OCI-LY7 (cell line): ENCODE data around the gene HACD2. TPM values are rescaled to one million over a fixed set of nuclear protein-coding genes. Genes with fewer than 3 reads are reported as not detected.
"Not testable (repeated sequence)": the region's sequence is repeated elsewhere in the genome, so short reads cannot be mapped to it uniquely, and the experiment has no call there.

Source experiments
- BruUV-seq: library from RNA; stranded (reverse); fragments of 400-500 nt; replicated peaks from 2 replicates; lab custom pipeline; 2021; lab: Mats Ljungman, UMichigan
- CTCF ChIA-PET: fragments of 300-600 bp; sonication (Branson Sonifier 250); formaldehyde crosslinking; loops from one replicate; lab custom pipeline; 2022; ENCODE audit warnings: antibody characterized with exemption; ENCODE audit not compliant: unreplicated experiment; lab: Charles Lee
- POLR2A ChIA-PET: fragments of 300-600 bp; sonication (Branson Sonifier 250); formaldehyde crosslinking; loops from one replicate; lab custom pipeline; 2022; ENCODE audit warnings: antibody characterized with exemption; lab: Charles Lee
- DNase-seq: peaks from one replicate; pipeline ENCODE4 v3.0.0-alpha.2; 2015; ENCODE audit warnings: low spot score
- H2AFZ ChIP-seq: fragments of 200-600 bp; sonication (generic), shearing (Covaris generic); 2 replicates; pipeline ENCODE4 v1.6.1; 2014; ENCODE audit warnings: mild to moderate bottlenecking, antibody characterized with exemption, low read length, moderate library complexity
- H3K27ac ChIP-seq: fragments of 200-600 bp; sonication (generic); 2 replicates; pipeline ENCODE4 v1.5.1; 2014; ENCODE audit warnings: mixed run types, low read depth, mild to moderate bottlenecking, moderate library complexity, low read length, inconsistent platforms; ENCODE audit not compliant: poor library complexity, severe bottlenecking
- H3K36me3 ChIP-seq: fragments of 200-600 bp; sonication (generic); 2 replicates; pipeline ENCODE4 v1.6.1; 2014; ENCODE audit warnings: mild to moderate bottlenecking, antibody characterized with exemption, low read length, moderate library complexity, mixed read lengths; ENCODE audit not compliant: insufficient read depth
- H3K4me1 ChIP-seq: fragments of 200-600 bp; sonication (generic); 2 replicates; pipeline ENCODE4 v1.5.1; 2014; ENCODE audit warnings: mild to moderate bottlenecking, low read length; ENCODE audit not compliant: insufficient read depth, poor library complexity, severe bottlenecking
- H3K4me2 ChIP-seq: fragments of 200-600 bp; sonication (generic); 2 replicates; pipeline ENCODE4 v1.6.1; 2014; ENCODE audit warnings: mild to moderate bottlenecking, low read length
- H3K4me3 ChIP-seq: fragments of 200-600 bp; sonication (generic); 2 replicates; pipeline ENCODE4 v1.5.1; 2014; ENCODE audit warnings: mild to moderate bottlenecking, low read depth, low read length; ENCODE audit not compliant: poor library complexity, severe bottlenecking
- H3K79me2 ChIP-seq: fragments of 200-600 bp; sonication (generic); 2 replicates; pipeline ENCODE4 v1.6.1; 2016; ENCODE audit warnings: low read depth, mild to moderate bottlenecking, low read length, moderate library complexity, mixed read lengths; ENCODE audit not compliant: insufficient read depth
- H3K9me2 ChIP-seq: fragments of 200-600 bp; sonication (generic); 2 replicates; pipeline ENCODE4 v1.6.1; 2016; ENCODE audit warnings: mild to moderate bottlenecking, low read length, mixed read lengths; ENCODE audit not compliant: insufficient read depth
- H3K9me3 ChIP-seq: fragments of 200-600 bp; sonication (generic); 2 replicates; pipeline ENCODE4 v1.6.1; 2014; ENCODE audit warnings: mild to moderate bottlenecking, mixed run types, low read length, mixed read lengths
- H4K20me1 ChIP-seq: fragments of 200-600 bp; sonication (generic); 2 replicates; pipeline ENCODE4 v1.6.1; 2014; ENCODE audit warnings: mild to moderate bottlenecking, antibody characterized with exemption, low read length, moderate library complexity, mixed read lengths; ENCODE audit not compliant: insufficient read depth
- EZH2phosphoT487 ChIP-seq: fragments of 200-600 bp; sonication (generic); IDR thresholded peaks from 2 replicates; pipeline ENCODE4 v1.6.1; 2018; ENCODE audit warnings: low read depth, borderline replicate concordance, mild to moderate bottlenecking, mixed run types, antibody characterized with exemption, low read length, moderate library complexity, mixed read lengths
- intact Hi-C: fragments of 100-400 bp; cut with micrococcal nuclease; formaldehyde crosslinking; loops from one replicate; pipeline ENCODE4 v1.10.0; 2022; ENCODE audit not compliant: unreplicated experiment
- total RNA-seq, 2 experiments: library from RNA; depleted of rRNA in 1 of 2; stranded (reverse); fragments of >200 nt in 1 of 2; shearing (Covaris generic) in 1 of 2; gene quantifications; 2 replicates each; pipeline ENCODE4 v1.2.3, GENCODE V29; 2014 to 2022
- TF ChIP-seq, protein P1 (sequence below): fragments of 200-600 bp; sonication (generic); conservative IDR thresholded peaks from 2 replicates; pipeline ENCODE4 v1.5.1; 2014; ENCODE audit warnings: mild to moderate bottlenecking, antibody characterized with exemption, low read length, moderate library complexity, mixed read lengths

Gene HACD2
- total RNA-seq, 2 experiments from 2014 or later = 10.2 to 22.5 TPM

DNA sequence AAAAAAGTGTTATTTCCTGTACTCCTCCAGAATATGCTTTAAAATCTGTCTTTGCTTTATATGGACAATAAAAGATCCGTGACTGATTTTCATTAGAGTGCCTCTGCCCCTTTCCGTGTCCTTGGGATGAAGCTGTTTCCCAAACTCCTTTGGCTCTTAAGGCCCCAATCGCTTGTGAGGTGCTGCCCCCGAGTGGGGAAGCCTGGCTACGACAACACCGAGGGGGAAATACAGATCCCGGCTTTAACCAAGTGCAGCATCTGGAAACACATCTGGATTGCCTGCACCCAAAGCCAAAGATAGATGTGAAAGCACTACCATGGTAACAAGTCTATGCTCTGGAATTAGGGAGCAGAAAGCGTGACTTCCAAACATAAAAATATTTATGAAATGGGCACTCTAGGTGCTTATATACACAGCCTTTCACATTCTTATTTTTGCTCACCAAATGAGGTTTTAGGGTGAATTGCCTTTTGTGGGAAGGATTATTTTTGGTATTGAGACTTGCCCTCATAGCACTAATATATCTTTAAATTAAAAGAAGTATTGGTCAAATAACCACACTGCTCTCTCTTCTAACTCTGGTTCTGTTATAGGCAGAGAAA, 95.4 kb downstream of the HACD2 start:
- peak; percentile 47 for DNase-seq

DNA sequence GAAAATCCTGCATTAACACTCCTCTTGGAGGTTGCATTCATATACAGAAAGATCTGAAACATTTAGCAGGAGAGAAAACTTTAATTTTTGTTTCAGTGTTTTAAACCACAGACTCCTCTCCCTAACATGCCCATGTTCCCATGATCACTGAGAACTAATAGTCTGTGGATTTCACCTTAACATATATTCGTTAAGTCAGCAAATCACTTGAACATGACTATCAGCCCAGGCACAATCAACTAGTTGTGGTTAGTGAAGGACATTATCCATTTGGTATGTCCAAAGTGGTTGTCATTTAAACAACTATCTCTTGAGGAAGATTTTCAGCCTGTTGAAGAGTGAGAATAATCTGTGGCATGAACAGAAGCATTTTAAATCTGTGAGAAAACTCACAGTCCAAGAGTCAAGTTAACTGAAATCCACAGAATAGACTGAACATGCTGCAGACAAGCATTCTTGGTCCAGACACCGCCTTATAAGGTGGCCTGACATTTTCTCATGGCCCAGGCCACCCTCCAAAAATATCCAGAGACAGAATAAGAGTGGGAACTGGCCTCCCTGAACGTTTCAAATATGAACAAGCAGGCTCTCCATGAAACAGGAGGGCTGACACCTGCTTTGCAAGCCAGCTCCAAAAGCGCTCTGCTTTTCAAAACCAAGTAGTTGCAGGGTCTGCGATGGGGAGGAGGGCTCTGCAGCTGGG, 96.1 kb downstream of the HACD2 start:
- no peaks in the 10 kb centered on the region for H4K20me1 ChIP-seq
- DNase-seq = no peak
- no peak overlapping the region for H3K4me3 ChIP-seq
- intact Hi-C loops = loop anchor here (1.0 kb wide), 1 partner anchor 159 kb away; no protein-coding TSS in a partner anchor
- POLR2A ChIA-PET = no interaction called here
- BruUV-seq = no TSS peak
- H3K36me3 ChIP-seq = no peaks in the 10 kb centered on the region
- no peaks in the 10 kb centered on the region for H3K9me3 ChIP-seq
- no peak for TF ChIP-seq EZH2phosphoT487
- TF ChIP-seq, protein P1, sequence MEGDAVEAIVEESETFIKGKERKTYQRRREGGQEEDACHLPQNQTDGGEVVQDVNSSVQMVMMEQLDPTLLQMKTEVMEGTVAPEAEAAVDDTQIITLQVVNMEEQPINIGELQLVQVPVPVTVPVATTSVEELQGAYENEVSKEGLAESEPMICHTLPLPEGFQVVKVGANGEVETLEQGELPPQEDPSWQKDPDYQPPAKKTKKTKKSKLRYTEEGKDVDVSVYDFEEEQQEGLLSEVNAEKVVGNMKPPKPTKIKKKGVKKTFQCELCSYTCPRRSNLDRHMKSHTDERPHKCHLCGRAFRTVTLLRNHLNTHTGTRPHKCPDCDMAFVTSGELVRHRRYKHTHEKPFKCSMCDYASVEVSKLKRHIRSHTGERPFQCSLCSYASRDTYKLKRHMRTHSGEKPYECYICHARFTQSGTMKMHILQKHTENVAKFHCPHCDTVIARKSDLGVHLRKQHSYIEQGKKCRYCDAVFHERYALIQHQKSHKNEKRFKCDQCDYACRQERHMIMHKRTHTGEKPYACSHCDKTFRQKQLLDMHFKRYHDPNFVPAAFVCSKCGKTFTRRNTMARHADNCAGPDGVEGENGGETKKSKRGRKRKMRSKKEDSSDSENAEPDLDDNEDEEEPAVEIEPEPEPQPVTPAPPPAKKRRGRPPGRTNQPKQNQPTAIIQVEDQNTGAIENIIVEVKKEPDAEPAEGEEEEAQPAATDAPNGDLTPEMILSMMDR = no peak
- H3K79me2 ChIP-seq = no peaks in the 10 kb centered on the region
- H3K4me2 ChIP-seq = no peak overlapping the region
- H3K9me2 ChIP-seq = no peaks in the 10 kb centered on the region
- H2AFZ ChIP-seq = no peak overlapping the region
- H3K4me1 ChIP-seq = no peaks in the 10 kb centered on the region
- CTCF ChIA-PET = interaction anchor here (0.5 to 0.6 kb wide), 2 partner anchors 397 to 582 kb away, joined by 3 to 4 read pairs; no protein-coding TSS in a partner anchor
- H3K27ac ChIP-seq = no peak overlapping the region

More for the DNA sequence above, 95.4 kb downstream of the HACD2 start:
- no TSS peak for BruUV-seq
- Histone ChIP-seq H3K9me3 (no peaks in the 10 kb centered on the region), H3K4me2 (no peak overlapping the region), H3K4me3 (no peak overlapping the region), H3K4me1 (no peaks in the 10 kb centered on the region), H3K27ac (no peak overlapping the region), H3K36me3 (no peaks in the 10 kb centered on the region), H3K79me2 (no peaks in the 10 kb centered on the region), H3K9me2 (no peaks in the 10 kb centered on the region), H4K20me1 (no peaks in the 10 kb centered on the region), H2AFZ (no peak overlapping the region)
- ChIA-PET POLR2A (interaction anchor here (0.7 kb wide), 1 partner anchor 706 kb away, joined by 3 read pairs; no protein-coding TSS in a partner anchor), CTCF (interaction anchor here (0.5 kb wide), 1 partner anchor 397 kb away, joined by 4 read pairs; no protein-coding TSS in a partner anchor)
- no peak for TF ChIP-seq EZH2phosphoT487
- TF ChIP-seq, protein P1 = peak; percentile 91
- intact Hi-C loops = loop anchor here (1.0 kb wide), 1 partner anchor 160 kb away; no protein-coding TSS in a partner anchor

DNA sequence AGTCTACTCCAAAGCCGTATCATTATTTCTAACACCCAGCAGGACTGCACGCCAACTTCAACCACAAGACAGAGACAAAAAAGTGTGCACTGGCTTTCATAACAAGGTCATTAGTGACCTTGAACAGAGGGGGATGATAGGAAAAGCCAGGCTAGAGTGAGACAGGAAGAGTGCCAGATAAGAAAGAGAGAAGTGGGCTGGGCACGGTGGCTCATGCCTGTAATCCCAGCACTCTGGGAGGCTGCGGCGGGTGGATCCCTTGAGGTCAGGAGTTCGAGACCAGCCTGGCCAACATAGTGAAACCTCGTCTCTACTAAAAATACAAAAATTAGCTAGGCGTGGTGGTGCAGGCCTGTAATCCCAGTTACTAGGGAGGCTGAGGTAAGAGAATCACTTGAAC, 97.8 kb downstream of the HACD2 start:
- POLR2A ChIA-PET, DNase-seq, H3K9me2 ChIP-seq, intact Hi-C loops, H3K9me3 ChIP-seq, H3K79me2 ChIP-seq, CTCF ChIA-PET, H2AFZ ChIP-seq, BruUV-seq, H4K20me1 ChIP-seq, H3K4me3 ChIP-seq, H3K4me2 ChIP-seq, H3K36me3 ChIP-seq, H3K4me1 ChIP-seq, H3K27ac ChIP-seq: not testable (repeated sequence)
